ENCODE measurements around the gene PFKFB4. TPM values are rescaled to one million over a fixed set of nuclear protein-coding genes. Genes with fewer than 3 reads are reported as not detected.
"Not testable (repeated sequence)": the region's sequence is repeated elsewhere in the genome, so short reads cannot be mapped to it uniquely, and the experiment has no call there.

PFKFB4 gene
- total RNA-seq, 3 donors from 2014 or later: 1.8 to 6.9 (median 5.2) TPM

GRCh38 chr3:48532977-48533337 is 23.6 kb downstream of the PFKFB4 start:
- H3K4me1 ChIP-seq: no peaks in the 10 kb centered on the region
- H3K4me3 ChIP-seq: no peak overlapping the region
- no peaks in the 10 kb centered on the region for H3K36me3 ChIP-seq
- TF ChIP-seq CTCF (IDR thresholded peaks at IDR 0.05) (no peak), POLR2AphosphoS5 (IDR thresholded peaks at IDR 0.05) (no peak), POLR2A (IDR thresholded peaks at IDR 0.05) (no peak)
- no peak for DNase-seq (ENCODE audit: low spot score in 2 of 2)
- H3K27me3 ChIP-seq: no peaks in the 10 kb centered on the region
- intact Hi-C loops (cut with DNase I; ENCODE audit: low total_unique reads): no loop called here
- no peaks in the 10 kb centered on the region for H3K9me3 ChIP-seq
- H3K27ac ChIP-seq: no peak overlapping the region

- H3K4me3 ChIP-seq: no peak overlapping the region
- H3K9me3 ChIP-seq: no peaks in the 10 kb centered on the region
- no peaks in the 10 kb centered on the region for H3K36me3 ChIP-seq
- DNase-seq (ENCODE audit: low spot score in 2 of 2): no peak
- intact Hi-C loops (cut with DNase I; ENCODE audit: low total_unique reads): no loop called here
- H3K27ac ChIP-seq: no peak overlapping the region
- no peaks in the 10 kb centered on the region for H3K27me3 ChIP-seq
- H3K4me1 ChIP-seq: no peaks in the 10 kb centered on the region
- TF ChIP-seq CTCF (IDR thresholded peaks at IDR 0.05) (no peak), POLR2AphosphoS5 (IDR thresholded peaks at IDR 0.05) (no peak), POLR2A (IDR thresholded peaks at IDR 0.05) (no peak)
Observed at GRCh38 chr3:48532271-48532976, 24.2 kb downstream of the PFKFB4 start.

DNA sequence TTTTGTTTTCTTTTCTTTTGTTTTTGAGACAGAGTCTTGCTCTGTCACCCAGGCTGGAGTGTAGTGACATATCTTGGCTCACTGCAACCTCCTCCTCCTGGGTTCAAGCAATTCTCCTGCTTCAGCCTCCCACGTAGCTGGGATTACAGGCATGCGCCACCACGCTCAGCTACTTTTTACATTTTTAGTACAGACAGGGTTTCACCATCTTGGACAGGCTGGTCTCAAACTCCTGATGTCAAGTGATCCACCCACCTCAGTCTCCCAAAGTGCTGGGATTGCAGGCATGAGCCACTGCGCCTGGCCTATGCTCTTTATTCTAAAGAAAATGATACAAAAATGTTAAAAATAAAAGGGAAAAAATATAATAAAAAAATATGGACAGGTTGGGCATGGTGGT is 25.9 kb downstream of the PFKFB4 start:
- H3K9me3 ChIP-seq; H3K27me3 ChIP-seq; H3K4me3 ChIP-seq; H3K4me1 ChIP-seq; DNase-seq (ENCODE audit: low spot score in 2 of 2); H3K36me3 ChIP-seq; intact Hi-C loops (cut with DNase I; ENCODE audit: low total_unique reads); H3K27ac ChIP-seq: not testable (repeated sequence)

- no peaks in the 10 kb centered on the region for H3K36me3 ChIP-seq
- DNase-seq (ENCODE audit: low spot score in 2 of 2): no peak
- H3K27ac ChIP-seq: no peak overlapping the region
- intact Hi-C loops (cut with DNase I; ENCODE audit: low total_unique reads): no loop called here
- H3K4me1 ChIP-seq: no peaks in the 10 kb centered on the region
- H3K27me3 ChIP-seq: no peaks in the 10 kb centered on the region
- H3K9me3 ChIP-seq: no peaks in the 10 kb centered on the region
- TF ChIP-seq POLR2A (IDR thresholded peaks at IDR 0.05) (no peak), POLR2AphosphoS5 (IDR thresholded peaks at IDR 0.05) (no peak), CTCF (IDR thresholded peaks at IDR 0.05) (no peak)
- H3K4me3 ChIP-seq: no peak overlapping the region
Observed at GRCh38 chr3:48528754-48529153, 27.8 kb downstream of the PFKFB4 start.

DNA sequence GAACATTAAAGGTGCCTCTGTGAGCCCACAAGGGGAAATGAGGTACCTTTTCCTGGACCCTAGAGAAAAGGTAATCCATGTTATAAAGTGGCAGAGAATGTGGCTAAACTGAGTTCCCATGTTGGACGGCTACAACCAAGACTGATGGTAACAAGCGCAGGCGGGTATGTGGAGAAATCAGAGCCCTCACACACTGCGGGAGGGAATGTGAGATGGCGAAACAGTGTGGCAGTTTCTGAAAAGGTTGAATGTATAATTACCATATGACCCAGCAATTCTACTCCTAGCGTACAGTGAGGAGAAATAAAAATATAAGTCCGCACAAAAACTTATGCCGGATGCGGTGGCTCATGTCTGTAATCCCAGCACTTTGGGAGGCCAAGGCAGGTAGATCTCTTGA is 28.6 kb downstream of the PFKFB4 start:
- intact Hi-C loops (cut with DNase I; ENCODE audit: low total_unique reads): no loop called here
- Histone ChIP-seq H3K9me3 (no peaks in the 10 kb centered on the region), H3K4me1 (no peaks in the 10 kb centered on the region), H3K27me3 (no peaks in the 10 kb centered on the region), H3K27ac (no peak overlapping the region), H3K36me3 (no peaks in the 10 kb centered on the region), H3K4me3 (no peak overlapping the region)
- TF ChIP-seq CTCF (IDR thresholded peaks at IDR 0.05) (no peak), POLR2AphosphoS5 (IDR thresholded peaks at IDR 0.05) (no peak), POLR2A (IDR thresholded peaks at IDR 0.05) (no peak)
- DNase-seq (ENCODE audit: low spot score in 2 of 2): no peak

DNA sequence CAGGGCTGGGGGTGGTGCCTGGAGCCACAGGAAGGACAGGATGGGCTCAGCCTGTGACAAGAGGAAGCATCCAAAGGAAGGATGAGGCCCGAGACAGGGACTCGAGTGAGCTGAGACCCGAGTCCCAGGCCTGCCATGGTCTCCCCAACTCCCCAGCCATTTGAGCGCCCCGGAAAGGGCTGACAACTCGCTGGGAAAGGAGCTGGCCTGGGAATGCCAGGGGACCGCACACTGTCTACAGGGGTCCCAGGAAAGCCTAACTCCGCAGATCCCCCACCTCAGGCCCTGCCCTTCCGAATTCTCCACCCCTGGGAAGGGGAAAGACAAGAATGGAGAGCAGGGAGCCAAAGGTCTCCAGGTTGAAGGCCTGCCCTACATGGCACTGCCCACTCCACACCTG is 31.6 kb downstream of the PFKFB4 start:
- H3K27me3 ChIP-seq: no peaks in the 10 kb centered on the region
- DNase-seq (ENCODE audit: low spot score in 2 of 2): no peak
- H3K36me3 ChIP-seq: no peaks in the 10 kb centered on the region
- no peak overlapping the region for H3K27ac ChIP-seq
- TF ChIP-seq POLR2A (IDR thresholded peaks at IDR 0.05): no peak
- no peak for TF ChIP-seq CTCF (IDR thresholded peaks at IDR 0.05)
- intact Hi-C loops (cut with DNase I; ENCODE audit: low total_unique reads): no loop called here
- no peak overlapping the region for H3K4me3 ChIP-seq
- H3K9me3 ChIP-seq: no peaks in the 10 kb centered on the region
- no peaks in the 10 kb centered on the region for H3K4me1 ChIP-seq
